Measurements from ENCODE around the gene SMYD1. TPM values are rescaled to one million over a fixed set of nuclear protein-coding genes. Genes with fewer than 3 reads are reported as not detected.

SMYD1 gene
- total and polyA plus RNA-seq, 3 donors from 2014 or later, result 1.5 to 3.1 (median 2.4) TPM

GRCh38 chr2:88074150-88074549, 6.5 kb downstream of the SMYD1 start:
- TF ChIP-seq CTCF (IDR thresholded peaks at IDR 0.05) (no peak), POLR2A (IDR thresholded peaks at IDR 0.05) (no peak)
- no peaks in the 10 kb centered on the region for H3K4me1 ChIP-seq
- H3K9me3 ChIP-seq, result no peaks in the 10 kb centered on the region
- intact Hi-C loops (cut with DNase I; ENCODE audit: low total_unique reads), result no loop called here
- H3K27me3 ChIP-seq, result no peaks in the 10 kb centered on the region
- H3K4me3 ChIP-seq, result no peak overlapping the region
- H3K36me3 ChIP-seq (ENCODE audit: low read depth, missing control alignments), result no peaks in the 10 kb centered on the region
- DNase-seq, result no peak
- no peak overlapping the region for H3K27ac ChIP-seq

GRCh38 chr2:88074854-88075292, 7.2 kb downstream of the SMYD1 start:
- H3K36me3 ChIP-seq (ENCODE audit: low read depth, missing control alignments), result no peaks in the 10 kb centered on the region
- intact Hi-C loops (cut with DNase I; ENCODE audit: low total_unique reads), result no loop called here
- no peaks in the 10 kb centered on the region for H3K27me3 ChIP-seq
- DNase-seq, result no peak
- no peaks in the 10 kb centered on the region for H3K9me3 ChIP-seq
- no peak overlapping the region for H3K27ac ChIP-seq
- 88 to 90% methylated on average over 4 of the region's 4 CpGs for WGBS, 2 donors
- TF ChIP-seq POLR2A (IDR thresholded peaks at IDR 0.05) (no peak), CTCF (IDR thresholded peaks at IDR 0.05) (no peak)
- H3K4me3 ChIP-seq, result no peak overlapping the region
- no peaks in the 10 kb centered on the region for H3K4me1 ChIP-seq

DNA sequence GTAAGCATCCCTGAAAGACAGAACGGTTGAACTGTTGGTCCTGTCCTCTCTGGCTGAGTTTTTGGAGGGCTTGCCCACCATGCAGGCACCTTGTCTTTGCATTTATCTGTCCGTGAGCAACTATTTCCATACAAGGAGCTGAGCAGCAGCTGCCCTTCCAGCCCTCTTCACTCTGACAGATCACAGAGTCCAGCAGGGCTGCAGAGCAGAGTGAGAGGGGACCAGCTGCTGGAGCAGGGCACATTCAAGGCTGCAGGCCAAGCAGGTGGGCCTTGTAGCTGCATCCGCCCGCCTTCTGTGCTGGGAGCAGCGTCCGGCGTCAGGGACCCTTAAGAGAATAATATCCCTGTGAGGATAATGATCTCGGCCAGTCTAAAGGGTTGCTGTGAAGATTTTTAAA, 9.5 kb downstream of the SMYD1 start:
- Histone ChIP-seq H3K9me3 (no peaks in the 10 kb centered on the region), H3K36me3 (ENCODE audit: low read depth, missing control alignments) (no peaks in the 10 kb centered on the region), H3K4me1 (peaks cover 4% of the 10 kb centered on the region), H3K4me3 (no peak overlapping the region), H3K27me3 (no peaks in the 10 kb centered on the region), H3K27ac (no peak overlapping the region)
- DNase-seq, result no peak
- 57 to 69% methylated on average over 8 of the region's 8 CpGs for WGBS, 2 donors
- intact Hi-C loops (cut with DNase I; ENCODE audit: low total_unique reads), result no loop called here
- no peak for TF ChIP-seq POLR2A (IDR thresholded peaks at IDR 0.05)
- no peak for TF ChIP-seq CTCF (IDR thresholded peaks at IDR 0.05)

DNA sequence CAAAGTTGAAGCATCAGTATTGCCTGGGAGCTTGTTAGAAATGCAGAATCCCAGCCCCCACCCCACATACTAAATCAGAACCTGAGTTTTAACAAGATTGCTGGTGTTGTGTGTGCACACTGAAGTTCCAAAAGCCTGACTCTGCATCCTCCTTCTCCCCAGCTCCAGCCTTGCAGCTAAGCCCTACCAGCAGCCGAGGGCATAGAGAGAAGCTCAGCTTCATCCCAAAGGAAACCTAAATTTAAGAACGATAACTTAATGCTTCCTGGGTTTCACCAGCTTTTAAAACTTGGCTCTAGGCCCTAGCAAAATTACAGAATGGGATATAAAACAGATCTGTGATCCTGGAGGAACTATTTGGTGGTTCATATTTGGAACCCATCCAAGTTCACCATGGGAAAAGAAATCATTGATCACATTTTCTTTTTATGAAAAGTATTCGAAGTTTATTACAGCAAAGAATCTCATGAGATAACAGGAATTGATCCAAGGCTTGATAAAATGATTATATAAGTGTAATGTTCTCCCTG, 11.1 kb downstream of the SMYD1 start:
- 52% methylated on average over 3 of the region's 3 CpGs for WGBS, 2 donors
- H3K4me3 ChIP-seq, result no peak overlapping the region
- DNase-seq, result no peak
- TF ChIP-seq CTCF (IDR thresholded peaks at IDR 0.05) (no peak), POLR2A (IDR thresholded peaks at IDR 0.05) (no peak)
- no peaks in the 10 kb centered on the region for H3K27me3 ChIP-seq
- no peak overlapping the region for H3K27ac ChIP-seq
- H3K9me3 ChIP-seq, result no peaks in the 10 kb centered on the region
- H3K36me3 ChIP-seq (ENCODE audit: low read depth, missing control alignments), result no peaks in the 10 kb centered on the region
- intact Hi-C loops (cut with DNase I; ENCODE audit: low total_unique reads), result no loop called here
- H3K4me1 ChIP-seq, result peaks cover 13% of the 10 kb centered on the region

DNA sequence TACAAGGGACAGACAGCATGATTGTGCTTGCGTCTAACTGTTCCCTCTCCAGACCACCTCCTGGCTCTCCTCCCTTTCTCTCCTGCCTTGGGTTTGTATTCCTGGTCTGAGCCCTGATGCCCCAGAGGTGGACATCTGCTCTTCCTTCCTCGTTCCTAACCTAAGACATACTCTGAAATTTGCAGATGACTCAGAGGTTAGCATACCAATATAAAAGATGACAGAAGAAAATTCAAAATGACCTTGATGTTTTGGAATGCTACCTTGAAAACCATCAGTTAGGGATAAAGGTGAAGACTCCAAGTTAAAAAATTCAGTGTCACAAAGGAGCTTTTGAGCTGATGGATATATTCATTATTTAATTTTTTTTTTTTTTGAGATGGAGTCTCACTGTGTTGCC, 12.9 kb downstream of the SMYD1 start:
- Histone ChIP-seq H3K36me3 (ENCODE audit: low read depth, missing control alignments) (no peaks in the 10 kb centered on the region), H3K27me3 (no peaks in the 10 kb centered on the region), H3K4me3 (no peak overlapping the region), H3K4me1 (peaks cover 13% of the 10 kb centered on the region), H3K9me3 (no peaks in the 10 kb centered on the region), H3K27ac (no peak overlapping the region)
- TF ChIP-seq CTCF (IDR thresholded peaks at IDR 0.05), result no peak
- TF ChIP-seq POLR2A (IDR thresholded peaks at IDR 0.05), result no peak
- intact Hi-C loops (cut with DNase I; ENCODE audit: low total_unique reads), result no loop called here
- WGBS, 2 donors, result 59 to 73% methylated on average over 2 of the region's 2 CpGs
- no peak for DNase-seq
